Endothelial cell of umbilical vein (primary cell): Measurements from ENCODE around the gene XYLT1.

ENCODE experiments used
- FOS ChIP-seq: IDR thresholded peaks from 2 replicates; pipeline ENCODE4 v1.6.1; 2011; ENCODE audit warnings: mild to moderate bottlenecking, low read length, moderate library complexity, borderline replicate concordance; ENCODE audit not compliant: insufficient read depth
- POLR2A ChIP-seq: IDR thresholded peaks from 2 replicates; pipeline ENCODE4 v1.6.1; 2012; ENCODE audit warnings: low read depth, mild to moderate bottlenecking, control low read depth, low read length
- POLR2AphosphoS5 ChIP-seq: IDR thresholded peaks from 2 replicates; pipeline ENCODE4 v1.6.1; 2012; ENCODE audit warnings: low read depth, mild to moderate bottlenecking, control low read depth, low read length, moderate library complexity; ENCODE audit not compliant: insufficient read depth
- TF ChIP-seq, protein P1 (sequence below), 2 donors: IDR thresholded peaks; 1 replicate in 1 of 2; 2 replicates in 1 of 2; pipeline ENCODE4 v1.5.1; 2011; ENCODE audit warnings: low read length in 2 of 2, mild to moderate bottlenecking in 2 of 2, moderate library complexity in 2 of 2, control low read depth in 1 of 2, inconsistent platforms in 1 of 2, low read depth in 1 of 2; ENCODE audit not compliant: insufficient read depth in 1 of 2; ENCODE audit errors: extremely low read depth in 1 of 2

DNA sequence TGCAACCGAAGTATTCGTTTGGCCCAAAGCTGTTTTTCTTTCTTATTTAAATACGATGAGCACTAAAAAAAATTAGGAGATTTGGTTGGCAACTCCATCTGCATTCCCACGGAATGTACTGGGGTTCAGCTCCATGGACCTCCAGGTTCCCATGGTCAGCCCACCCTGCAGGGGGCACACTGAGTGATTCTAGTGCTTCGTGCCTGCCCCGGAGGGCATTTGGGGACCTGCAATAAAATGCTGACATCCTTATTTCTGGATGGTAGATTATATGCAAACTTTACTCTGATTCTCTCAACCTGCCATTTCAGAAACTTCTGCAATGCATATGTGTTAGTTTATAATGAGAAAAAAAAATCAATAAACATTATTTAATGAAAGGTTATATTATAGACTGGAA, 339.4 kb downstream of the XYLT1 start:
- TF ChIP-seq, protein P1, sequence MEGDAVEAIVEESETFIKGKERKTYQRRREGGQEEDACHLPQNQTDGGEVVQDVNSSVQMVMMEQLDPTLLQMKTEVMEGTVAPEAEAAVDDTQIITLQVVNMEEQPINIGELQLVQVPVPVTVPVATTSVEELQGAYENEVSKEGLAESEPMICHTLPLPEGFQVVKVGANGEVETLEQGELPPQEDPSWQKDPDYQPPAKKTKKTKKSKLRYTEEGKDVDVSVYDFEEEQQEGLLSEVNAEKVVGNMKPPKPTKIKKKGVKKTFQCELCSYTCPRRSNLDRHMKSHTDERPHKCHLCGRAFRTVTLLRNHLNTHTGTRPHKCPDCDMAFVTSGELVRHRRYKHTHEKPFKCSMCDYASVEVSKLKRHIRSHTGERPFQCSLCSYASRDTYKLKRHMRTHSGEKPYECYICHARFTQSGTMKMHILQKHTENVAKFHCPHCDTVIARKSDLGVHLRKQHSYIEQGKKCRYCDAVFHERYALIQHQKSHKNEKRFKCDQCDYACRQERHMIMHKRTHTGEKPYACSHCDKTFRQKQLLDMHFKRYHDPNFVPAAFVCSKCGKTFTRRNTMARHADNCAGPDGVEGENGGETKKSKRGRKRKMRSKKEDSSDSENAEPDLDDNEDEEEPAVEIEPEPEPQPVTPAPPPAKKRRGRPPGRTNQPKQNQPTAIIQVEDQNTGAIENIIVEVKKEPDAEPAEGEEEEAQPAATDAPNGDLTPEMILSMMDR (IDR thresholded peaks at IDR 0.05; ENCODE audit: extremely low read depth in 1 of 2, insufficient read depth in 1 of 2, low read depth in 1 of 2, low read length in 2 of 2): no peak
- no peak for TF ChIP-seq POLR2AphosphoS5
- no peak for TF ChIP-seq POLR2A
- no peak for TF ChIP-seq FOS
